NCI-H524 (cell line): ENCODE results near the gene ESR1.
"Not testable (repeated sequence)": the region's sequence is repeated elsewhere in the genome, so short reads cannot be mapped to it uniquely, and the experiment has no call there.

Source experiments
- DNase-seq, 2 experiments: peaks; one replicate each; lab custom pipeline; 2025; lab: John Stamatoyannopoulos, UW

ESR1 gene

DNA sequence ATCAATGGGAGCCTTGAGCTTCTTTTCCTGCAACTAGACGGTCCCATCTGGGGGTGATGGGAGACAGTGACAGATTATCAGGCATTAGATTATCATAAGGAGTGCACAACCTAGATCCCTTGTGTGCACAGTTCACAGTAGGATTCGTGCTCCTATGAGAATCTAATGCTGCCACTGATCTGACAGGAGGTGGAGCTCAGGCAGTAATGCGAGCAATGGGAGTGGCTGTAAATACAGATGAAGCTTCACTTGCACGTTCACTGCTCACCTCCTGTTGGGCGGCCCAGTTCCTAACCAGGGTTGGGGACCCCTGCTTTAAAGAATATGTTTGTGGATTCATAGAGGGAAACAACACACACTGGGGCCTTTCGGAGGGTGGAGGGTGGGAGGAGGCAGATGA, 180.7 kb downstream of the ESR1 start:
- peak in 1 of 2 experiments; percentile 61 for DNase-seq

DNA sequence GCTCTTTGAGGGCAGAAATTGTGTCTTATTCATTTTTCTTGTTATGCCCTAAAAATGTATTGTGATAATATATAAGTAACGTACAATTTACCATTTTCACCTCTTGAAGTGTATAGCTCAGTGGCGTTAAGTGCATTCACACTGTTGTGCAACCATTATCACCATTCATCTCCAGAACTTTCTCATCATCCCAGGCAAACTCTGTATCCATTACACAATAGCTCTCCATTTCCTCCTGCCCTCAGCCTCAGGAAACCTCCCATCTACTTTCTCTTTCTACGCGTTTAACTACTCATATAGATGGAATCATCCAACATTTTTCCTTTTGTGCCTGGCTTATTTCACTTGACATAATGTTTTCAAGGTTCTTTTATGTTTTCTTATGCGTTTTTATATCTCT, 184.6 kb downstream of the ESR1 start:
- DNase-seq, result no peak

DNA sequence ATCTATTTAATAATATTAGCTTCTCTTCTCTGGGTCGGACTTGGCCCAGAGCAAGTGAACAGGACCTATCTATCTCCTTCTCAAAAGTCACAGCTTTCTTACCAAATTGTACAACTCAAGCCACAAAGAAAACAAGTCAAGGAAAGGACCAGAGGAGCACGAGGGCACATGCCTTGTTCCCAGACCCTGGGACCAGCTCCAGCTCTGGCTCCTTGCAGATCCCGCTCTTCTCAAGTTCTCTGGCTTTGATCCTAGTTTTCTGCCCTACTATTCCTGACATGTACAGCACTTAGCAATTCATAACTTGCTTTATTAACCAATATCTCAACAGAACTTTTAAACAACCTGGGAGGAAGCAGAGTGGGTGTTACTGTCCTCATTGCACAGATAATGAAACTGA, 185.9 kb downstream of the ESR1 start:
- DNase-seq, result no peak

DNA sequence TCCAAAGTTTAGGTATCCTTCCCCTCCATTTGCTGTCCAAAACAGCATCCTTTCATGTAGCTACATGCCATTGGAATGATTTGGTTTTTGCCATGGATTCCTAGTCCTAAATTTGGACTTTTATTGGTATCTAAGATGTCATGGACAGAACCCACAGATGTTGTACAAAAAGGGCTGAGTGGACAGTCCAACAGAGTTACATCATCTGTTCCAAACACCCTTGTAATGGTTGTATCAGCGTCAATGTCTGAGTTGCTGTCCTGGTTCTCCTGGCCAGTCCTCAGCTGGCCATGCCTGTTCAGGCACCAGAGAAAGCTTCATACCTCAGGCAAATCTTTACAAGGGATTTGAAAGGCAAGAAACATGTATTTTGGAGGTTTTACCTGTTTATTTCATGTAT, 191.3 kb downstream of the ESR1 start:
- DNase-seq, result no peak

DNA sequence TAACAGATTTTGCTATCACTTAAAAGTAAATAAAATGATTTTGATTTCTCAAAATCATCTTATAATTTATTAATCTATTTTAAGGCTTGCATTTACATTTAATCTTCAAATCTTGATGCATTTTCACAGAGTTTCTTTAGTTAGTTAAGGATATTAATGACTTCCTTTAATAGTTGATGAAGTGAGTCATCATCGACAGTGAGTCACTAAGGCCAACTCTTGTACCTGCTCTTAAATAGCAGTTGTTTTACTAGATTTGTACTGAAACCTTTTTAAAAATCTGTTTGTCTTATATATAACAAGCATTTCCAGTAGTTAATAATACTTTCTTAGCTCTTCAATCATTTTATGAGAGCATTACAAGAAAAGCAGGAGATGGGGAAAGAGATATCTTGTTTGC, 191.7 kb downstream of the ESR1 start:
- no peak for DNase-seq

DNA sequence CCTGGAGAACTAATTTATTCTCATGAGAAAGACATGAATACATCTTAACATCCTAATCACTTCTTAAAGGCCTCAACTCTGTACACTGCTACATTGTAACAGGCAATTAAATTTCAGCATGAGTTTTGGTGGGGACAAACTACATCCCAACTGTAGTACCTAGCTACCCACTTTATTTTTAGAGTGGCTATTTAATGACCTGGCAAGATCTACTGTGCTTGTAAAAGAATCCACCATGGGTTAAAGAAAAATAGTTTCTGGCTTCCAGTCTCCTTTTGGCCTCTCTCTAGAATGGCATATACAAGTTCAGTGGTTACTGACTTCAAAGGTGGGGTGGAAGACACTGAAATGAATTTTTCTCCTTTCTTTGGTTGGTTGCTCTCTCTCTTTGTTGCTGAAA, 193.9 kb downstream of the ESR1 start:
- DNase-seq, result no peak

DNA sequence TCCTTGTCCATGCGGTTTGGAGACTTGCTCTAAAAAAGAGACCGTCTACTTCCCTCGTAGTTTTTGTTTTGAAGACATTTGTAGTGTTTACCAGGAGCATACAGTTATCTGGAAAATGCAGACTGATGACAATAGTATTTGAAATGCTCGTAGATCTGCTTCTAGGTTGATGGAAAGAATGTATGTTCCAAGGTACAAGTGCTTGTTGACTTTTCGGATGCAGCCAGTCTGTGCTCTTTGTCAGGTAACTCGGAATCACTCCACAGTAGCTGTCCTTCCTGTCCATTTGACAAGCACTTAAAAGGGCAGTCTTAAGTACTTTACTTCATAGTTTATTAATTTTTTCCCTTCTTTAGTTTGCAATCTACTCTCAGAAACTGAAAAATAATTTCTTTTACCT, 194.8 kb downstream of the ESR1 start:
- peak in 1 of 2 experiments; percentile 39 for DNase-seq

DNA sequence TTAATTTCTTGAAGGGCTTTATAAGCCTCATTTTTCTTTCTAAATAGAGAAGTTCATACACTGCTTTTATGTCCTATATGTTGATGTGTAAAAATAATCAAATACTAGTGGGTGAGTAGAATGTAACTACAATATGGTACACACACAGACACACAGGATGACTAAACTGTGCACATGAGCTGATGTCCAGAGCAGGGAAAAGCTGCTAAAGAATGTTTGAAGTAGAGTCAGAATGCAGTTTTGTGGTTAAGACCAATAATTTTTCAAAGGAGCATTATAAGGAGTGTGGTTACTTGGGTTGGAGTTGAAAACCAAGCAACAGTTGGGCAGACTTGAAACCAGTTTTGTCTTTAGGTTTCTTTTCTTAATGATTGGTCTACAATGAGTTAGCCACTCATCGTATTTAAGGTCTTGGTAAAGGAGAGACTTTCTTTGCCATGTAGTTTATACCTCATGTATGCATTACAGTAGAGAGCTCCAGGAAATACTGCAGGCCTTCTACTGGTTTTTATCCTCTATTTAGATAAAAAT, 196.6 kb downstream of the ESR1 start:
- DNase-seq, result no peak

DNA sequence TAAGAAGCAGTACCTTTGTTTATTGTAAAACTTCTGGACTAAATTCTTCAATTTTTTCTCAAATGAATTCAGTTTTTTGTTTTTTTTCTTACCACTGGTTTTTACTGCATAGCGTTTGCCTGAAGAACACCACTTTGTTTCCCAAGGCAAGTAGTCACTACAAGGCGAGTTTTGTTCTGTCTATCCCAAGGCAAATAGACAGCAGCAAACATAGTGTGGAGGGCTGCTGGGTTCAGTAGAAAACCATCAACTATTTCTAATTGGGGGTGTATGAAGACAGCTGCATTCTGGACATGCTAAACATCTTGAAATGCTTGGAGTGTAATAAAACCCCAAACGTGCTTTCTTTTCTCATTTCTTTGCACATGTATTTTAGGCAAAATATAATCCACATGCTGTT, 197.4 kb downstream of the ESR1 start:
- no peak for DNase-seq

DNA sequence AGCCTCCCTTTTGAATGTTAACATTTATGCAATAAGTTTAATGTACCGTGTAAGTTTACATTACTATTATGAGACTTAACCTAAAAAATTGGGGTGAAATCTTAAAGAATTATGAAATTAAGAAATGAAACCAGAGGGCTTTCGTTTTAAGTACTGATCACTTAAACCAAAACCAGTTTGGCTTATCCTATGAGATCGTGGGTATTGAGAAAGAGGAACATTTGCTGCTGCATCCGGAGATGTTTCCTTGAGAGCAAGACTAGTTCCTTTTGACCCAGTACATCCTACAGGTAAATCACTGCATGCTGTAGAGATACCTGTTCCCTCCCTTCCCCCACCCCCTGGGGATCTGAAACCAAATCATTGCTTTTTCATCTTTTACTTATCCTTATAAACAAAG, 201.3 kb downstream of the ESR1 start:
- no peak for DNase-seq

DNA sequence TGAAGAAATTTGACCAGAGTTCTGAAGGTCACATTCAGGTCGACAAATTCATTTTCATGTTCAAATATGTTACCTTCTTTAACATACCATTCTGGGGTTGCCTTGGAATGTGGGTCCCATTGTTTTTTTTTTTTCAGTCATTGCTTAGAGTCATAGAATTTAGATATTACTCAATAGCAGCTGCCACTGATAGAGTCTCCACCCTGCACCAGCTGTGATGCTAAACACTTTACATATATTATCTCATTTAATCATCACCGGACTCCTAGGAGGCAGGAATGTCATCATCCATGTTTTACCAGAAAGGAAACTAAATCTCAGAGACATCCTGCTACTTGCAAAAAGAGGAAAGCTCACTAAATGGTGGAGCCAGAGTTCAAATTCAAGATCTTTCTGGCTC, 204.7 kb downstream of the ESR1 start:
- no peak for DNase-seq

DNA sequence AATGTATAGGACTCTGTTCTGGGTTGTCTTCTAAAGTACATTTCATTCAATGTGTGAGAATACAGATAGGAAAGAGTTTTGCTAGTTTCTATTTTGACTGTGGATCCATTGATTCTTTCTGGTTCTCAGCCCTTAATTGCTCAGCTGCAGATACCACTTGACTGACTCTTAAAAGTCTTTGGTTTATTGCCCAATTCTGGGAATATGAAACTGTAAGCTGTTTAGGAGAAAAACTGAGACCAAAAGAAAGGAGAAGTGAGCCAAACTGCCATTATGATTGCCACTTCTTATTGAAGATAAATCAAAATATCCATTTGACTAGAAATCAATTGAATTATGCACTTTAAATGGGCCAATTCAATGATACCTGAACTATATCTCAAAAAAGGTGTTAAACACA, 211.4 kb downstream of the ESR1 start:
- DNase-seq, result peak; percentile 21 to 57

DNA sequence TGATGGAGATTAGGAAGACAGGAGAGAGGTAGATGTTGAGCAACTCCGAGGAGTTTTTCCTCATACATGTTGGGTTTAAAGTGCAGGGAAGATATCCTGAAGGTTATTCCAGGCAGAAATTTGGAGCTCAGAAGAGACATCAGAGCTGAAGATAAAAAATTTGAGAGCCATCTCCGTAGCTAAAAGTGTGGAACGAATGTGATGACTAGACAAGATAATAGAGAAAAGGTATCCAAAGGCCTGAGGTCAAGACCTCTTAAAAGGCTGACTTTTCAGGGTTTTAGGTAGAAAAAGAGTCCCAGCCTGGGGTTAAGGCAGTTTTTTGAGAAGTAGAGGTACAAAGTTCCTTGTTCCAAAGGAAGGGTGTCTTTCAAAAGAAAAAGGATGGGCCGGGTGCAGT, 214.8 kb downstream of the ESR1 start:
- DNase-seq, result no peak

DNA sequence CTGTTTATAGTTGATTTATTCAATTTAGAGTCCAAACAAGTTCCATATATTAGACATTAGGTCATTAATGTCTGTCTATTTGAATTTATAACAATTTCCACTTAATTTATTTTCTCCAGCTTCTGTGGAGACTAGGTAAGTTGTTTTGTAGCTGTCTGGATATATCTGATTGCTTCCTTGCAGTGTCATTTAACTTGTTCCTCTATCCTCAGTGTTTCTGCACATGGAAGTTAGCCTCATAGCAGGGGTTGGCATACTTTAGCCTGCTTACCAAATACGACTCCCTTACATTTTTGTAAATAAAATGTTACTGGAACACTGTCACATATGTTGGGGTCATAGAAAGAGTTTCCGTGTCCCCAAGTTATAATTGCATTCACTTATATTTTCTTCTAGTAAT, 216.1 kb downstream of the ESR1 start:
- no peak for DNase-seq

DNA sequence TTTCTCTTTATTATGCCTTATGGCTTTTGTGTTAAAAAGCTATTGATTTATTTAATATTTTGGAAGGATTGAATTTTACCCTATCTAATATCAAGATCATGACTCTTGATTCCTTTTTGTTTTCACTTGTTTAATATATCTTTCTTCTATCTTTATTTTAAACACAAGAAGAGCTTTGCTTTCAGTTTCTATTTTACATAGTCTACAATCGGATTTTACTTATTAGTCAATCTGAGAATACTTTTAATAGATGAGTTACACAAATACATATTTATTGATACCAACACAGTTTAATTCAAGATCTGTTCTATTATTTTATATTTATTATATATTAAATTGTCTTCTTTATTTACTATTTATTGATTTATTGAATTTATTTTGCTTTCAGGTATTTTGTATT, 218.8 kb downstream of the ESR1 start:
- DNase-seq, result no peak

DNA sequence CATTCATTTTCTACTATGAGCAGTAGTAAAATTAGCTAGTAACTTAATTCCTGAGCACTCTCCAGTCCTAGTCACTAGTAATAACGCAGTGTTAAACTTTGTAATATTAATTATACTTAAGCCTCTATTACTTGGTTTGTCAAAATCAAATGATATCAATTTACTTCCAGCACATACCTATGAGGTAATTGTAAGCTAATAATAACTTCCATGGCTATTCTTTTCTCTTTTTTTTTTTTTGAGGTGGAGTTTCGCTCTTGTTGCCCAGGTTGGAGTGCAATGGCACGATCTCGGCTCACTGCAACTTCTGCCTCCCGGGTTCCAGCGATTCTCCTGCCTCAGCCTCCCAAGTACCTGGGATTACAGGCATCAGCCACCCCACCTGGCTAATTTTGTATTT, 219.3 kb downstream of the ESR1 start:
- not testable (repeated sequence) for DNase-seq

DNA sequence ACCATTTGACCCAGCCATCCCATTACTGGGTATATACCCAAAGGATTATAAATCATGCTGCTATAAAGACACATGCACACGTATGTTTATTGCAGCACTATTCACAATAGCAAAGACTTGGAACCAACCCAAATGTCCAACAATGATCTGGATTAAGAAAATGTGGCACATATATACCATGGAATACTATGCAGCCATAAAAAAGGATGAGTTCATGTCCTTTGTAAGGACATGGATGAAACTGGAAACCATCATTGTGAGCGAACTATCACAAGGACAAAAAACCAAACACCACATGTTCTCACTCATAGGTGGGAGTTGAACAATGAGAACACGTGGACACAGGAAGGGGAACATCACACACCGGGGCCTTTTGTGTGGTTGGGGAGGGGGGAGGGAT, 226.3 kb downstream of the ESR1 start:
- not testable (repeated sequence) for DNase-seq

DNA sequence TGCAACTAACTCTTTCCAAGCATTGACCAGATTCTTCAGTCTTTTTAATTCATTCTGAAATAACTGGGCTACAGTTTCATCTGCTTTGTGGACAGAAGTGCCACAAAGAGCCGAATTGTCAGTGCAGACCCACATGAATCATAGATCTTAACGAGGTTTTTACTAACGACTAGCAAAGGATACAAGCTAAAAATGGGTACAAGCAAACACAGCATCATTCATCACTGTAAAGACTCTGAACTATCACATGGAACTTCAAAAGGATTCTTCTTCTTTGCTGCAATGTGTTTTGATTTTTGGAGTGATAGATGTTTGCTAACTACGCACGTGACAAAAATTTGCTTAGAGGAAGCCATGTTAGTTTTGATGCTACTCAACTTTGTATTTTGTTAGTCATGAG, 227.1 kb downstream of the ESR1 start:
- DNase-seq, result no peak

DNA sequence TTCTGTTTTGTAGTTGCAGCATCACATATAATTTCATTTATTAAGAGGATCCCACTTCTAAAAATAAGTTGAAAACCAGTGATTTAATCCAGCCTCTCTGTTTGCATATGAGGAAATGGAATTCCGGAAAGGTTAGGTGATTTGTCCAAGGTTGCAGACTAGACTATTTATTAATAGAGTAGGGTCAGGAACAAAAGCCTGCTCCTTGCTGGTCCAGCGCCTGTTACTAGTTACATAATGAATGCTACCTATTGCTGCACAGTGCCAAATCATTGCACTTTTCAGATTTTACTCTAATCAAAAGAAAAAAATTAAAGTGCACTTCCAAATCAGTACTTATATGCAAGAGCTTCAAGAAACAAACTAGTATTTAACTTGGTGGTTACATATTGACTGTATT, 238.6 kb downstream of the ESR1 start:
- DNase-seq, result no peak

DNA sequence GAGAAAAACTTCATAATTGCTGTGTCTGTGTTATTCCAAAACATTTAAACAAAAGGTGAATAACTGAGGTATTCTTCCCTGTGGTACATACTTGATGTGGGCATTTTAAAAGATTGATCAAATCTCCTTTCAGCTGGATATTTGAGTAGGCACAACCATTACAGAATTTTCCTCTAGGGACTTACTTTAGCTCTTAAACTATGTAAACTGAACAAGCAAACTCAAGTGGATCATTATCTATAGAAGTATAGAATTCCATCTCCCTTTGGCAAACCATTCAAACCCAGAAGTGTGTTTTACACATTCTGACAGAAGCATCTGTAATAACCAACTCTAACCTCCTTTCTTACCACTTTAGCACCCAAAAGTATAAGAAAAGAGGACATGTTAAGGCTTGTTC, 241.4 kb downstream of the ESR1 start:
- DNase-seq, result no peak

DNA sequence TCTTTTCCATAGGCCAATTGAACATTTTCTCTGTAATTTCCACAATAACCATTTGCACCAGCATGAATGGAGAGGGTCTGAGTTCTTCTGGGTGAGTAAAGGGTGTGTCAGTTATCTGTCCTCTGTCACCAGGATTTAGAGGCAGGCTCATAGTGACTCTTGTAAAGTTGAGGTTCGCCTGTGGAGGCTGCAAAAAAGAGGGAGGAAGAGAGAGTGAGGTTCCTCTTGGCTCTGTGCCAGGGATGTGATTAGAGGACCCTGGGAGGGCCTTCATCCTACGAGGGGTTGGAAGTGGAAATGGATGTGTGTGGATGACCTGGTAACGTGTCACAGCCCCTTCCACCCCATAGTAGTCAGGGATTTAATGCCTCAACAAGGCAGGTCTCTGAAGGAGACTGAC, 242.0 kb downstream of the ESR1 start:
- DNase-seq, result no peak

DNA sequence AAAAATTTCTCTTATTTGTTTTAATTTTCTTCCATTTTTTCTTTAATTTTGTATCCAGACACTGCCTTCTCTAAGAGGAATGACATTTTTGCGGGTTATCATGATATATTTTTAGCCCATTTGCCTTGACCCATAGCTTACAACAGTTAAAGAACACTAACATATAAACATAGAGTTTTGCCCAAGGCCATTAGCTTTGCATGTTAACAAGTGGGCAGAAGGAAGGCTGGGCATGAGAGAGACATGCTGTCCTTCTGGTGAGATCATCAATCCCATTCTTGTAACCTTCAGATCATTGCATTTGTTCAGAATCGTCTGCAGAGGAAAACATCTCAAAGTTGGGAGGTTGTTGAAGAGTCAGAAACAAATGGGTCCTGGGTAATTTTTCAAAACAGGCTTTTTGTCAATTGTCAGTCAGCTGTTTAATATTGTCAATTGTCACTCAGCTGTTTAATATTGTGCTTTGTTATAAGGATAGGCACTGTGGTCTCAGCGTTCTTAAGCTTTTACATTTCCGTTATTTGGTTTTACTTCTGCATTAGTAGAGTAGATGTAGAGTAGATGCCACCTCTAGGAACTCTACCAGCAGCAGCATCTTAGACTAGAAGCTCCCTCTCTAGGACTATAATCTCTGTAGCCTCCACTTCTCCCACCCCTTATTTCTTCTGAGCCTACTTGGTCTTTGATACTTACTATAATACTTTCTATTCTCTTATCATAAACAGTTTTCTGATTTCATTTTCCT, 243.1 kb downstream of the ESR1 start:
- DNase-seq, result no peak

DNA sequence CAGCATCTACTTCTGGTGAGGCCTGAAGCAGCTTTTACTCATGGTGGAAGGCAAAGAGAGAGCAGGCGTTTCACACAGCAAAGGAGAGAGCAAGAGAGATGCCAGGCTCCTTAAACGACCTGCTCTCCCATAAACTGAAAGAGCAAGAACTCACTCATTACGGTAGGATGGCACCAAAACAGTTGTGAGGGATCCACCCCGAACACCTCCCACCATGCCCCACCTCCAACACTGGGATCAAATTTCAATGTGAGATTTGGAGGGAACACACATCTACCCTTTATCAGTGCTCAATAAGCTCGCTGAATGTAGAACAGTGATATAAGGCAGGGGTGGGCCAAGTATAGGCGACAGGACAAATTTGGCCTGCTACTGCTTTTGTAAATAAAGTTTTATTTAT, 244.6 kb downstream of the ESR1 start:
- DNase-seq, result no peak

DNA sequence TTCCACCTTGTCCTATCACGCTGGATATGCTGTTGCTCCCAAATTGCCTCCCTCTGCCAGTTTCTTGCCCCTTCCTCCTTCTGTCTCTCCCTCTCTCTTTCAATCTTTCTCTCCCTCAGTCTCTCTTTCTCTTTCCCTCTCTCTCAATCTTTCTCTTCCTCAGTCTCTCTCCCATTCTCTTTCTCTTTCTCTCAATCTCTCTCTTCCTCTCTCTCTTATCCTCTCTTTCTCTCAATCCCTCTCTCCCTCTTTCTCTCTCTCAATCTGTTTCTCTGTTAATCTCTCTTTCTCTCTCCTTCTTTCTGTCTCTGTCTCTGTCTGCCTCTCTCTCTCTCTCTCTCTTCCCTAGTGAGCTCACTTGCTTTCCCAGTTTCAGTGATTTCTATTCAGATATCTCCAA, 245.8 kb downstream of the ESR1 start:
- DNase-seq, result no peak
